GM10266 (cell line): ENCODE results near the gene MAST4.

Source experiments
- DNase-seq: peaks from one replicate; pipeline ENCODE4 v3.0.0; 2012; ENCODE audit errors: extremely low spot score
- CTCF ChIP-seq: IDR thresholded peaks from 2 replicates; pipeline ENCODE4 v1.5.1; 2012; ENCODE audit warnings: mild to moderate bottlenecking, low read depth; ENCODE audit not compliant: control insufficient read depth, insufficient read depth; ENCODE audit errors: missing control alignments

MAST4 gene

DNA sequence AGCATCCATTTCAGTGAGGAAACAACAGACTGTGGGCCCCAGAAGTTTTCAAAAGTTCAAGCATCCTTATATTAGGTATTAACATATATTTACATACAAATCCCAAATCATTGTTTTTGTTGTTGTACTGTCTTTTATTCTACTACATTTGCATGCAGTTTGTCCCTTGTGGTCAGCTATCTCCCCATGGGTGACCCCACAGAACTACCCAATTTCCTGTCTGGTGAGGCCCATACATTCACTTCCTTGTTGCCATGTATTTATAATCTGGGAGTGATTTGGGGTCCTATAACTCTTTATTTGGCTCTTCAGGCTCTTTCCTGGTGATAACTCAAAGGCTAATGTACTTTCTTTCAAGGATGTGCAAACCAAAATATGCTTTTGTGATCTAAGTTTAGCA is 603.7 kb downstream of the MAST4 start:
- no peak for DNase-seq
- no peak for TF ChIP-seq CTCF

DNA sequence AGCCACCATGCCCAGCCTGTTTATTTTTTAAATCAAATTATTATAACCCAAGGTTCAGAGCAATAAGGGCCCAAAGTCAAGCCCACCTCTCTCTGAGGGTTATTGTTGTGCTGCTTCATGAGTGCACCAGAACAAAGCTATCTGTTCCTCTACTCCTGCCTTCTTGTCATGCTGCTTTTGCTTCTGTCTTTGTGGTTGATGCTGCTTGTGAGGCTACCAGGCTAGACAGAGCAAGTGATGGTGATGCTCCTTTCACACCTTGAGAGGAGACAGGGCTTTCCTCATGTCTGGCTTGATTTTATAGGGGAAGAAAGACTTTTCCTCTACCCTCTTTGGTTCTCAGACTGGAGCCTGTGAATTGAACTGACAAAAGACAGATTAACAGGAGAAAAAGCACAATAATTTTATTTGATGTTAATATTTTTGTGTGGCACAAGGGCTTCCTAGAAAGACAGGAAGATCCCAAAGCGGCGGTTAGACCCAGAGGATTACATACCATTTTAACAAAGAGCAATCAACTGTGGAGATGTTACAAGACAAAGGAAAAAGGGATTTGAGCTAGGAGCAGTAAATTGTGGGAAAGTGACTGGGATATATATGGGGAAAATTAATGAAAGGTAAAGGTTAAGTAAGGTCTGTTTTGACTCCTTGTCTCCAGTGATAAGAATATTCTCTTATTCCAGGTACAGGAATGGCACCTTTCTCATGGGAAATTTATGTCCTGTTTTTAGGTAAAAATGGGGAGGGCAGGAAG is 604.8 kb downstream of the MAST4 start:
- no peak for DNase-seq
- no peak for TF ChIP-seq CTCF

- TF ChIP-seq CTCF: no peak
- DNase-seq: no peak
Measured at GRCh38 chr5:67201897-67202549, 605.8 kb downstream of the MAST4 start.

DNA sequence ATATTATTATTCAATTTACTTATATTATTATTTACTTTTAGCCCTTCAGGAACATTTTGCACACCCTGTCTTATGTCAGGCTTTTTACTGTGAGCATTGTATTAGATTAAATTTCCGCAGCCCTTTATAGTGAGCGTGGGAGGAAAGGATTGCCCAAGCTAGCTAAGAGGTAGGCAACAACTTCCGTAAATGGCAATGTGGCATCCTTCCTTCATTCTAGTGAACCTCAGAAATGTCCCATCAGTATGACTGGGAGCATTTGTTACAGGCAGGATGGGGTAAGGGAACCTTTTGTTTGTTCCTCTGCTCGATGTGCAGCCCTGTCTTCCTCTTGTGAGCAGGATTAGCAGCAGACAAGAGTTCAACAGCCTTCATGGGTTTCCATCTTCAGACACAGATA is 606.6 kb downstream of the MAST4 start:
- no peak for DNase-seq
- no peak for TF ChIP-seq CTCF

DNA sequence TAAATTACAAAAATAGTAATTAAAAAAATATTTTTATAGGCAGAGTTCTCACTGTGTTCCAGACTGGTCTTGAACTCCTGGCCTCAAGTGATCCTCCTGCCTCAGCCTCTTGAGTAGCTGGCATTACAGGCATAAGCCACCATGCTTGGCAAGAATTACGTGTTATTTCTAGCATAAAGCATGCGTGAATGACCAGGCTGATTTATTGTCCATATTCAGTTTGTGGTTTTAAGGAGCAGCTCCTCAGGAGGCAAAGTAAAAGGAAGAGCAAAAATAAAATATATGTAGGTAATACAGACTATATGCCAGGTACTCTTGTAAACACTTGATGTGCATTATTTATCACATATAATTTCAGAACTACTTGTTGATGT is 607.5 kb downstream of the MAST4 start:
- no peak for TF ChIP-seq CTCF
- no peak for DNase-seq

GRCh38 chr5:67204821-67205220 is 608.6 kb downstream of the MAST4 start:
- TF ChIP-seq CTCF: no peak
- DNase-seq: no peak

- no peak for TF ChIP-seq CTCF
- DNase-seq: no peak
Measured at GRCh38 chr5:67205981-67206380, 609.8 kb downstream of the MAST4 start.
